ENCODE results near the gene IFNAR2.

The IFNAR2 gene

GRCh38 chr21:33270986-33271385 lies 41.2 kb downstream of the IFNAR2 start:
- DNase-seq = no peak

DNA sequence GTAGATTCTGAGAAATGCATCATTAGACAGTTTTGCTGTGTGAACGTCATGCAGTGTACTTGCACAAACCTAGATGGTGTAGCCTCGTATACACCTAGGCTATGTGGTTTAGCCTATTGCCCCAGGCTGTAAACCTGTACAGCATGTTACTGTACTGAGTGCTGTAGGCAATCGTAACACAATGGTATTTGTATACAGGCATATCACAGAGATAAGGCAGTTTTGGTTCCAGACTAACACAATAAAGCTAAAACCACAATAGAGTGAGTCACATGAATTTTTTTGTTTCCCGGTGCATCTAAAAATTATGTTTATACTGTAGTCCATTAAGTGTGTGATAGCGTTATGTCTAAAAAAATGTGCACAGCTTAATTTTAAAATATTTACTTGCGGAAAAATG lies 43.3 kb downstream of the IFNAR2 start:
- DNase-seq = no peak

GRCh38 chr21:33278721-33279120 lies 49.0 kb downstream of the IFNAR2 start:
- no peak for DNase-seq

GRCh38 chr21:33279330-33279820 lies 49.6 kb downstream of the IFNAR2 start:
- no peak for DNase-seq
